NCI-H2081 (cell line): ENCODE data around the gene IFNA14.
"Not testable (repeated sequence)": the region's sequence is repeated elsewhere in the genome, so short reads cannot be mapped to it uniquely, and the experiment has no call there.

Source experiments
- DNase-seq, 2 experiments: peaks; one replicate each; lab custom pipeline; 2025; lab: John Stamatoyannopoulos, UW

IFNA14 gene

DNA sequence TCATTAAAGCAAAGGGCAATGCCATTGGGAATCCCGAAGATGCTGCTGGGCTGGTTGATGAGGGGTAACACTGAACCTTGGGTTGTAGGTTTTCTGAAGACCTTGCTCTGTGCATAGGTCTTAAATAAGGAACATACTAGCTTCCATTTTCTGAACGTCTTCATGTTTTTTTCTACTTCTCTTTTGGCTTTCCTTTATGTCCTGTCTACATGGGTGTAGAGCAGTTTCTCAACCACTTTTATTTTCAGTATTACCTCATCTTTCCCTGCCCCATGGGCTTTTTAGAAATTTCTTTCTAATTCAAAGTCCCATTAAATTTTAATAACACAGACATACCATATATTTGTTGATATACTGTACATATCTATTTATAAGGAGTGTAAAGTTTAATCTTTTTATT is at the start of gene IFNA14:
TSS of gene IFNA14 (minus strand) at position 95 of the 400 bp plus-strand sequence. CDS start at position 25, 70 bp downstream.
- DNase-seq, result no peak

DNA sequence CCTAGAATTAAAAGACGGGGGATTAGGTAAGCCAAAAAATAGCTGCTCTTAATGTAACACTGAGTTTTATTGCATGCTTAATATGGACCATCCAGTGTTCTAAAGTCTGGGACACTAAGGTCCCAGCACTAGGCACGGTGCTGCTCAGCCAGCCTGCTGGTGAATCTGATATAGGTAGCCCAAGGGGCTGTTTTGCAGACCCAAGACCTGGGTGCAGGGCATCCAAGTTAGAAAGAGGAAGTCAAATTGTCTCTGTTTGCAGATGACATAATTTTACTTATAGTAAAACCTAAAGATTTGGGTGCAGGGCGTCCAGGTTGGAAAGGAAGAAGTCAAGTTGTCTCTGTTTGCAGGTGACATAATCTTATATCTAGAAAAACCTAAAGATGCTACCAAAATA is 47.5 kb upstream of the IFNA14 start:
- DNase-seq, result no peak

DNA sequence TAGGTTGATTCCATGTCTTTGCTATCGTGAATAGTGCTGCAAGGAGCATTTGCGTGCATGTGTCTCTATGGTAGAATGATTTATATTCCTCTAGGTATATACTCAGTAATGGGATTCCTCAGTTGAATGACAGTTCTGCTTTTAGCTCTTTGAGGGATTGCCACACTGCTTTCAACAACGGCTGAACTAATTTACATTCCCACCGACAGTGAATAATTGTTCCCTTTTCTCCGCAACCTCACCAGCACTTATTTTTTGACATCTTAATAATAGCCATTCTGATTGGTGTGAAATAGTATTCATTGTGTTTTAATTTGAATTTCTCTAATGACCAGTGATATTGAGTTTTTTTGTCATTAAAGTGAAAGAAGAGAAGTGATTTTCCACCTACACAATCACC is 46.9 kb upstream of the IFNA14 start:
- no peak for DNase-seq

DNA sequence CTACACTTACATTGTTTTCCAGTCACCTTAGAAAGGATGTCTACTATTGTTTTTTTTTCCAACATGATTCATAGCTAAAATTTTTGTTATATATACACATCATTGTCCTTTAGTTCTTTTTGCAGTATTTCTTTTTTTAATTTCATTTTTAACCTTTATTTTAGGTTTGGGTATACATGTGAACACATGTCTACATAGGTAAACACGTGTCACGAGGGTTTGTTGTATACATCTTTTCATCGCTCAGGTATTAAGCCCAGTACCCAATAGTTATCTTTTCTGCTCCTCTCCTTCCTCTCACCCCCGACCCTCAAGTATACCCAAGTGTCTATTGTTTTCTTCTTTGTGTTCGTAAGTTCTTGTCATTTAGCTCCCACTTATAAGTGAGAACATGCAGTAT is 46.3 kb upstream of the IFNA14 start:
- no peak for DNase-seq

DNA sequence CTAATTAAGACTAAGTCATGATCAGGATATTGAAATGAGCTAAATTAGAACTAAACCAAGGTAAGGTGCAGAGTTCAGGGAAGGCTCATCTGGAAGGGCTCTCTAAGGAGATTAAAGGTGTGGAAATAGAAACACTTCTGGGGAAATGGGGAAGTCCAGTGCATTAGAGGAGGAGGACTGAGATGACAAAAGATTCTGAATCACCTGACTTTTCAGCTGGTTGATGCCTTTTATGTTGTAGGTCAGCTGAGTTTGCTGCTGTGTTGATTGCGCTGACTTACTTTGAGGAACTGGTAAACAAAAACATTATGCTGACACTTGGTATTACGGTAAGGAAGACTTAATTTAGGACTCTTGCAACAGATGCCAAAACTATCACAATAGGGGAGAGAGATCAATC is 41.5 kb upstream of the IFNA14 start:
- no peak for DNase-seq

DNA sequence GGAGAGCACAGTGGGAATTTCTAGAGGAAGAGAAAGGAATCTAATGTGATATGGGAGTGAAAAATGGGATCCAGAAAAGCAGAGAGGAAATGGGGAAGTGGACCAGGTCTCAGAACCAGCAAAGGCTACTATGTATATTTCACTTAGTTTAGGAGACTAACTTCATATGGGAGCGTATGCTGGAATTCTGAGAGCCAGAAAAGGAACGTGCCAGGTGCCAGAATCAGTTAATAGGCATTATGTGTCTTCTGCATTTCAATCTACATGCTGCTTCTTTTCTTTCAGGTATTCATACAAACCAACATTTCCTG is 28.5 kb upstream of the IFNA14 start:
- no peak for DNase-seq

DNA sequence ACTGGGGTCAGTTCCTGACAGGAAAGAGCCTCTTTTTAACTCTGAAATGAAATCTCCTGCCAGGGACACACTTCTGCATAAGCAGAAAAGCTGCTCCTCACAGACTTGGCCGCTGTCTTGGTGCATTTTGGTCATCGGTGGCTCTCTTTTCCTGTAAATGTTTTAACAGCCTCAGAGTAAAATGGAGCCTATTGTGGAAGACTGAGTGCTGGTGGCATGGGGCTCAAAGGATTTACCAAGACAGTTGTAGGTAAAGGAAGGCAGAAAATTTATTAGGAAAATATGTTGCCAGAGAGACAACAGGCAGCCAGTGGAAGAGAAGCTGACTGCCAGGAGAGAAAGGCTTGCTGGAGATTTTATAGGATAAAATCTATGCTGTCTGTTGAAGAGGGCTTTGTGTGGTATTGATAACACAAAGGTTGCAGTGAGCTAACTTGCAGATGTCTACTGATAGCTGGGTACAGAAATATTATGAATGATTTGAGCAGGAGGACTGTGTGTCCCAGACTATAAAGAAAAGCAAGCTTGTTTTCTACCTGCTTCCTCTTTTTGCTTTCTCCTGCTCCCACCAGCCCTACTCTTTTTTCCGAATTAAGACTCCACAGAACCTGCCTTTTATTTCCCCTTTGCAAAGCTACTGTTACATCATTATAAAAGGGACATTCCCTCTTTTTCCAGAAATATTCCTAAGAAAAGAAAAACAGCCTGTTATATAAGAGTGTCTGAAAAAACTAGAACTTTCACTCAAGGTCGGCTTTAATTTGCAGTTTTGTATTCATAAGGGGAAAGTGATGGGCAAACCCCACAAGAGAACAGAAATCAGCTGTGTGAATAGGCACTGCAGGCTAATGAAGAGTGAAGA is 27.9 kb upstream of the IFNA14 start:
- no peak for DNase-seq

DNA sequence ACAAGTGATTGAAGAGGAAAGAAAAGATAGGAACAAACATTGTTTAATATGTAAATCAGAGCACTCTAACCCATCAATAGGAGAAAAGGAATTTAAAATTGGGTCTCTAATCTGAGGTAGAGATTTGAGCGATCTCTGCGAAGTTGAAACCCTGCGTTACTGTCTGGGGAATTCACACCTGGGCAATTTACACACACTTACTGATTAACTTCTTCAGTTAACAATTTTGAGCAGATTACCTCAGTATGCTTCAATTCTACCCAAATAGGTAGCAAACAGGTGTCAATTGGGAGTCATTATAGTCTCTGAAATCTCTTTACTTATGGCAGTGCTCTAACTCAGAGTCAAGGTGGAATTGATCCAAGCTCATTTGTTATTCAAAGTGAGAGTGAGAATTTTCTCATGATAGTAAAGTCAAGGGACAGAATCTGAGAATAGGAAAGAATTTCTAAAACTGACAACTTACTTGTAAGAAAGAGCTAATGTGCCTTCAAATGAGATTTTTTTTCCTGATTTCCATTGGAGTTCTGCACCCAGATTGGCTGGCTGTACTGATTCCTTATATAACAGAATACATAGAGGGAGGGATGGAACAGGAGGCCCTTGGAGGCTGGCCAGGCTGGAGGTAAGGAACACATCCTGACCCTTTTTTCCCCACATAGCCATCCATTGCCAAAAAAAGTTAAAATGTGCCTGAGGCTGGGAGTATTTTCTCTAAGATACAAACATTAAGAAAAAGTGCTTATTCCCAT is 27.1 kb upstream of the IFNA14 start:
- DNase-seq, result no peak

DNA sequence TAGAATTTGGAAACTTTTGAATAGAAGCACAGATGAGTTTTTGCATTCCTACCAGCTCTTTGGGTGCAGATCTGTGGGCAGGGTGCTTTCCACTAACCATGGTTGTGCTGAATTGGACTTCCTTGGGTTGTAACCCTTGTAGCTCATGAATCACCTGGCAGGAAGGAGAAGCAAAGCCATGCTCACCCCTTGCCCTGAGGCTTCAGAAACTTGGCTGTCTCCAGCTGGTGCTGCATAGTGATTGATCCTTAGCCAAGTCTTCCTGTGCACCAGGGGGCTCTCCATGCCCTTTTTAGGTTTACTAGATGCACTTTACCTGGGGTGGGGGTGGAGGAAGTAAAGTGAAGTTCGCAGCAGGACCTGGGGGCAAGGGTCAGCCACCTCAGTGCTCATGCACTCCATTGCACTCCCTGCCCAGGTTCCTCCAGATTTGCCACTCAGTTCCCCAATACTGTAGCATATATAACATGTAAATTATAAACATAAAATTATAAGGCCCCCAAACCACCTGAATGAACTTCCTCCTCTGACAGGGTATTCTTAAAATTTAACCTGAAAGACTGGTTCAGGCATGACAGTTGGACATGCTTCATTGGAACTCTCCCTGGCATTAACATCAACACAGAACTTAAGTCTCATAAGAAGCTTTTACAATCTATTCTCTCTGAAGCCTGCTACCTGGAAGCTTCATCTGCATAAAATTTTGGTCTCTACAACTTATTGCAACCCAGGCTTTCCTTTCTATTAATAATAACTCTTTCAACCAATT is 25.8 kb upstream of the IFNA14 start:
- no peak for DNase-seq

DNA sequence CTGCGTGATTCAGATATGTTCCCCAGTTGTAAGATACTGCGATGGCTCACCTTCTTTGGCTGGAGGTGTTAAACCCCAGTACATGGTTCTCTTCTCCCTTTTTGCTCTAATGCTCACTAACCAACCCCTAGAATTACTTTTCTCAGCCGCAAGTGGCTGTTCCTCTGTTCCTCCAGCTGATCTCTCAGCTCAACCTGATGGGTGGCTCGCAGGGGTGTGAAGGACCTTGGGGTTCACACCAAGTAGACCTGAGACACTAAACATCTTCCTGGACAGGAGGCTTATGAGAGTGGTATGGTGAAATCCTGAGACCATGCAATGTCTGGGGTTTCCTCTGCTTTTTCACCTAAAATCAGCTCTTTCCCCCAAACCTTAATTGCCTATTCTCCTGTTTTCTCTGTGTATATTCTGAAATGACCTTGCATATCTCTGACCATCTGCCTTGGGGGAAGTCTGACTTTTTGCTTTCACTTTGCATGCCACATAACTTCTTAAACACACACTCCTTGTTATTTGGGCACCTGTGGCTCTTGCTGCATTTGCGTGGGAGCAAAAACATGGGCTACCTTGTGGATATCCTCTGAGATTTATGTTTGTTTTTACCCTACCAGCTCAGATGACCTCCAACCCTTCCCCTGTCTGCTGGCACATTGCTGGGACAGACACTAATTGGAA is 15.9 kb upstream of the IFNA14 start:
- no peak for DNase-seq

DNA sequence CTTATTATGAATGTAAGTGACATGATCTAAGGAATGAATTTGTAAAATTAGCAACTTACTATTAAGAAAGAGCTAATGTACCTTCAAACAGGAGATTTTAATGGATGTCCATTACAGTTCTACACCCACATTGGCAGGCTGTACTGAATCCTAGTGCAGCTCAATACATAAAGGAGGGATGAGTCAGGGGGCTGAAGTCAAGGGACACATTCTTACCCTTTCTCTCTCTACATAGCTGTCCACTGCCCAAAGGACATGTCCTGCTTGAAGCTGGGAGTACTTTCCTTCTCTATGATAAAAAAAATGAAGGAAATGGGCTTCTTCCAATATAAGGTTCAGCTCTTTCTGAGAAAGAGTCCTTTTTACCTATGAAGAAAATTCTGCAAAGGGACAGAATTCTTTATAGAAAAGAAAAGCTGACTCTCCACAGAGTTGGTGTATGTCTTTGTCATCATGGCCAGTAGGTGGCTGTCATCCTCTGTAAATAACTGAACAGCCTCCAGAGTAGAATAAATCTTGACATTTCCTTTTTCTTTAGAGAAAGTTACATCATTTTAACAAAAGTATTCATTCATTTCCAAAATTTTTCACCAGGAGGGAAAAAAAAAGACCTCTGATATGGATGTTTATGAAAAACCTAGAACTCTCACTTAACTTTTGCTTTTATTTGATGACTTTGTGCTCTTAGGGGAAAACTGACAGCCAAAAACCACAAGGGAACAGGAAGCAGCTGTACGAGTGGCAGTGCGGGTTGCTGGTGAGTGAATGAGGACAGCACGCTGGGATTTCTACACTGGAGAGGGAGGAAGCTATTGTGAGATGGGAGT is 13.1 kb upstream of the IFNA14 start:
- DNase-seq, result peak; percentile 51 to 75

DNA sequence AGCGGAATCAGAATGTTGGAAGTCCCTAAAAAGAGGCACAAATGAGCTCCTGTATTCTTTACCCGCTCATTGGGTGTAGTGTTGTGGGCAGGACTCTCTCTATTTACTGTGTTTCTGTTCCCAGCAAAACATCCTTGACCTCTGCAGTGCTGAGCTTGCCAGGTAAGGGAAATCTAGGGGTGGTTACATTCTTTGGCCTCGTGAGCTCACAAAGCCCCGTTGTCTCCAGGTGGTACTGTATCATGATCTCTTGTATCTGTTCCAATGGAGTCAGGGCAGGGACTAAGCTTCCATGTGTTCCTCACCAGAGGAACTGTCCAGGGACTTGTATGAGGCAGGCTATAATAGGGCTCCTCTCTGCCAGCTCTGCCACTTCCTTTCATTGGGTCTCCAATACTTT is 11.8 kb upstream of the IFNA14 start:
- DNase-seq, result no peak

DNA sequence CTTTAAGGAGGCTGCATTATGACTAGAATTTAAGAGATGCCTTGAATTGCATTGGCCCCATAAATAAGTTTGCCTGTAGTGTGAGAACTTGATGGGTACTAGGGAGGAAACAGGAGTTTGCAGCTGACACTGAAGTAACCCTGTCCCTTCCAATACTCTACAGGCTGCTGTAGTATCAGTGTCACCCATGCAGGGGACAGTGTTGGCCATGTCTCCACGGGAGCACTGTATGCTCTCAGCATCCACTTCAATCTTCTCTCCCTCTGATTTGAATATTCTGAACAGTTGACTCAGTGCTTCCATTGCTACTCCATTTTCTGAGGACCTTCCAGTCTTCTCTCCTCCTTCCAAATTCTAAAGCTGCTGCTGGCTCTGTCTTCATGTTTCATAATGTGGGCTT is 11.4 kb upstream of the IFNA14 start:
- no peak for DNase-seq

DNA sequence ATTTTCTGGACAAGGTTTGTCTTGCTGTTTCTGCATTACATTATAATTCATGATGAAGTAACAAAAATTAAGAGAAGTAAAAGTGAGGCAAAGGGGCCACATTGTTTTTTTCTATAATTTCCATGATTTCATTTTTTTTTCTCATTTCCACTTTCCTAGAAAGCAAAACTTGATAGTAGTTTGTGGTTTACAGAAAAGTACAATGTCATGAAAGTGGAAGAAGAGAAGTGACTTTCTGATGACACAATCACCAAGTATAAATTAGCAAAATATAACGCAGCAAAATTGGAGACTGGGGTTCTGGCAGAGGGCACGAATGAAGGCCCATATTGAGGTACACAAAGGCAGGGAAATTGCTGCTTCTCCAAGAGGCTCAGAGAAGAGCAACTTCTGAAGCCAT is 5.0 kb upstream of the IFNA14 start:
- no peak for DNase-seq

DNA sequence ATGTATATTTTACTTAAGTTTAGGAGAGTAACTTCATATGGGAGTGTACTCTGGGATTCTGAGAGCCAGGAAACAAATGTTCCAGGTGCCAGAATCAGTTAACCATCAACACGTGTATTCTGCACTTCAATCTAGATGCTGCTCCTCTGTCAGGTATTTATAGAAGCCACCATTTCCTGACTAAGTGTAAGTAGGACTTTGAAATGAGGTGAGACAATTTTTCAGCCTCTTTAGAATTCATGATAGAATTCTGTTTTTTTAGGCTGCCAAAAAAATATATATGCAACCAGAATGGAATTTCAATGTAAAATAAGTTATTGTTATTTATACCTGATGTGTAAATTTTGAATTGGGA is 3.5 kb downstream of the IFNA14 start:
- DNase-seq, result not testable (repeated sequence)

DNA sequence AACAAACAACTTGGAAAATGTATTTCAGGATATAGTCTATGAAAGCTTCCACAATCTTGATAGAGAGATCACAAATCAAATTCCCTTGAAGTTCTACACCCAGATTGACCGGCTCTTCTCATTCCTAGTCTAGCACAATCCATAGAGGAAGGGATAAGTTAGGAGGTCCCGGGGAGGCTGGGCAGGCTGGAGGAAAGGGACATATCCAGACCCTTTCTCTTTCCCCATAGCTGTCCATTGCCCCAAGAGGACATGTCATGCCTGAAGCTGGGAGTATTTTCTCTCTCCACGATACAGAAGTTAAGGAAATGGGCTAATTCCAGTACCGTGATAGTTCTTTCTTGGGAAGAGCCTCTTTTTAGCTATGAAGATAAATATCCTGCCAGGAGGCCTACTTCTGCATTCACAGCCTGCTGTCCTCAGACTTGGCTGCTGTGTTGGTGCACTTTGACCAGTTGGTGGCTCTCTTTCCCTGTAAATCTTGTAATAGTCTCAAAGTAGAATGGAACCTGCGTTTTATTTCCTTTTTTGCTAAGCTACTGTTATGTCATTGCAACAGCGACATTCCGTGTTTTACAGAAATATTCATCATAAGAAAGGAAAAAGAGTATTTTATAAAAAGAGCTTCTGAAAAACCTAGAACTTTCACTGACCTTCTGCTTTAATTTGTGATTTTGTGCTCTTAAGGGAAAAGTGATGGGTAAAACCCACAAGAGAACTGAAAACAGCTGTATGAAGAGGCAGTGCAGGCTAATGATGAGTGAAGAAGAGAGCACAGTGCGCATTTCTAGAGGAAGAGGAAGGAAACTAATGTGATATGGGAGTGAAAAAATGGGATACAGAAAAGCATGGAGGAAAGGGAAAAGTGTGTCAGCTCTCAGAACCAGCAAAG is 4.1 kb downstream of the IFNA14 start:
- peak; percentile 64 to 71 for DNase-seq

DNA sequence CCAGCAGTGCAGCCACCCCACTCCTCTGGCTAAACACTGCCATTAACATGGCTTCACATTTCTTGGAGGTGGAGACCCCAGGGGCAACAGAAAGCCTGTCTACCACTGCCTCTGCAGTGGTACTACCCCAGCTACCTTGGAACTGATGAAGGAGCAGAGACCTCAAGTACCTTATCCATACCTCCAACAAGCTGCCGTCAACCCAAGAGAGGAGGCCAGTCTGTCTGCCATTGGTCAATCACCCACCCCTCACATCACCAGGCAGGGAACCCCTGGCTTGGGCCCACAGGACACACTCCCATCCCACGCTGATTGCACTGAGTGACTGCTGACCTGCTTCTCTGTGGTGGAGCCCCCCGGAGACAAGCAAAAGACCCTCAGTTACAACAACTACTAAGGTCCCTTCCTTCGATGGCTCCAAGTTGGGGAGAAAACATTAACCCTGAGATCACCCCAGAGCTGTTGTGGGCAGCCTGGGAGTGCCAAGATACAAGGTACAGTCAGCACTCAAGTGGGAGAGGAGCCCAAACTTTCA is 5.6 kb downstream of the IFNA14 start:
- no peak for DNase-seq

DNA sequence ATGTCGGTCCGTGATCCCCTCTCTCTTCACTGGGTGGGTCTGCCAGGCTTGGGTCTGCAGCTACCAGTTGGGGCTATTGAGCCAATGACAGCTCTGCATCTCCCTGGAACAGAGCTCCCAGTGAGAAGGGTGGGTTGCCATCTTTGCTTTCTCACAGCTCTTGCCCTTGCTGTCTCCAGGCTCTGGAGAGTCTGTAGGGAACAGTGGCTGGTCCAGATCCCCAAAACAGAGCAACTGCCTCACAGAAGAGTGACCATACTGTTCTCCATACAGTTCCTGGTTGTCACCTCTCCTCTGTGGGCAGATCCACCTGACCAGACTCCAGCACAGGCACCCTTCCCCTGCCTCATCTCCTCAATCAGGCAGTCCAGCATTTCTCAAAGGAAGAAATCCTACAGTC is 6.5 kb downstream of the IFNA14 start:
- DNase-seq, result no peak

DNA sequence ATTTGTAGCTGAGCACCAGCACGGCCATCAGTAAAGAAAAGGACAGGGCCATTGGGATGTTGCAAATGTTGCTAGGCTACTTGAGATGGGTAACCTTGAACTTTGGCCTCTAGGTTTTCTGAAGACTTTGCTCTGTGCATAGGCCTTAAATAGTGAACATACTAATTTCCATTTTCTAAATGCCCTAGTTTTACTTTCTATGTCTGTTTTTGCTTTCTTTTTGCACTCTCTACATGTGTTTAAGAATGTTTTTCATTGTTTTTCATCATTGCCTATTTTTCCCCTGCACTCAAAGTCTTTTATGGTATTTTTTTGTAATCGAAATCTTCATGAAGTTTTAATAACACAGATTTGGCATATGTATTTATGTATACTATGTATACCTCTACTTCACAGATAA is 11.7 kb downstream of the IFNA14 start, which contains the start of gene IFNA17:
TSS of gene IFNA17 (minus strand) at position 101 of the 400 bp plus-strand sequence. CDS start at position 52, 49 bp downstream.
- no peak for DNase-seq

DNA sequence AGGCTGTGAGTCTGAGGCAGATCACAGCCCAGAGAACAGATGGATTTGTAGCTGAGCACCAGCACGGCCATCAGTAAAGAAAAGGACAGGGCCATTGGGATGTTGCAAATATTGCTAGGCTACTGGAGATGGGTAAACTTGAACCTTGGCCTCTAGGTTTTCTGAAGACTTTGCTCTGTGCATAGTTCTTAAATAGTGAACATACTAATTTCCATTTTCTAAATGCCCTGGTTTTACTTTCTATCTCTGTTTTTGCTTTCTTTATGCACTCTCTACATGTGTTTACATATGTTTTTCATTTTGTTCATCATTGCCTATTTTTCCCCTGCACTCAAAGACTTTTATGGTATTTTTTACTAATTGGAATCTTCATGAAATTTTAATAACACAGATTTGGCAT is 22.6 kb downstream of the IFNA14 start, which contains the start of gene IFNA16:
TSS of gene IFNA16 (minus strand) at position 101 of the 400 bp plus-strand sequence. CDS start at position 95, 6 bp downstream.
- not testable (repeated sequence) for DNase-seq
